Ovary (tissue), 3 donors: ENCODE results near the gene ATR.

Source experiments
- POLR2A ChIP-seq: fragments of 450-650 bp; IDR thresholded peaks from one replicate; pipeline ENCODE4 v1.6.1; 2017; ENCODE audit warnings: antibody characterized with exemption, mild to moderate bottlenecking, moderate library complexity
- TF ChIP-seq, protein P1 (sequence below), 3 donors: fragments of 450-650 bp in 2 of 3; fragments of 200-600 bp in 1 of 3; IDR thresholded peaks; one replicate each; pipeline versions ENCODE4 v1.5.1 to v1.8.0; 2016 to 2022; ENCODE audit warnings: antibody characterized with exemption in 3 of 3, mild to moderate bottlenecking in 1 of 3
- donor health status: DM: no; HTN: no; CAD: no.

DNA sequence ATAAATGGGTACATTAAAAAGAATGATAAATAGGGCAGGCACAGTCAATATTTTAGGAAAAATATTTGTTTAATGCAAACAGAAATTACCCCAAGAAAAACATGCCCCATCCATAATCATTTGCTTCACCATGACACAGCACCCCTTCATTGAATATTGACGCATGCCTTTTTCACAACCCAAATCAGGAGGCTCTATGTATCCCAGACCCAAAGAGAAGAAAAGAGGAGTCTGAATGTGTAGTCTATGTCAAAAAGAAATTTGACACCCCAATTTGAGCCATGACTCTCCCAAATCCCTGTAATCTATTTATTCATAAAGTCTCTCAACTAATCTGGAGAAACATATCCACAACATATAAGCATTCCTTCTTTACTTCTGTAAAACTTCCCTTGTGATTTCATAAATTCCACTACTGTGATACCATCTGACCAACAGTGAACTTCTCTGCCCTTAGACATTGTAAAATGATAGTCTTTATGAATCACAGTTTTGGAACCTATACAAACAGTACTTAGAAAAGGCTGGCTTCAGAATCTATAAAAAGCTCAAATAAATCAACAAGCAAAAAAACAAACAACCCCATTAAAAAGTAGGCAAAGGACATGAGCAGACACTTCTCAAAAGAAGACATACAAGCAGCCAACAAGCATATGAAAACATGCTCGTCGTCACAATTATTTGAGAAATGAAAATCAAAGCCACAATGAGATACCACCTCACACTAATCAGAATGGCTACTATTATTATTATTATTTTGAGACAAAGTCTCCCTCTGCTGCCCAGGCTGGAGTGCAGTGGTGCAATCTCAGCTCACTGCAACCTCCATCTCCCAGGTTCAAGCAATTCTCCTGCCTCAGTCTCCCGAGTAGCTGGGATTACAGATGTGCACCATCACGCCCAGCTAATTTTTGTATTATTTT is 77.3 kb downstream of the ATR start:
- TF ChIP-seq, protein P1, sequence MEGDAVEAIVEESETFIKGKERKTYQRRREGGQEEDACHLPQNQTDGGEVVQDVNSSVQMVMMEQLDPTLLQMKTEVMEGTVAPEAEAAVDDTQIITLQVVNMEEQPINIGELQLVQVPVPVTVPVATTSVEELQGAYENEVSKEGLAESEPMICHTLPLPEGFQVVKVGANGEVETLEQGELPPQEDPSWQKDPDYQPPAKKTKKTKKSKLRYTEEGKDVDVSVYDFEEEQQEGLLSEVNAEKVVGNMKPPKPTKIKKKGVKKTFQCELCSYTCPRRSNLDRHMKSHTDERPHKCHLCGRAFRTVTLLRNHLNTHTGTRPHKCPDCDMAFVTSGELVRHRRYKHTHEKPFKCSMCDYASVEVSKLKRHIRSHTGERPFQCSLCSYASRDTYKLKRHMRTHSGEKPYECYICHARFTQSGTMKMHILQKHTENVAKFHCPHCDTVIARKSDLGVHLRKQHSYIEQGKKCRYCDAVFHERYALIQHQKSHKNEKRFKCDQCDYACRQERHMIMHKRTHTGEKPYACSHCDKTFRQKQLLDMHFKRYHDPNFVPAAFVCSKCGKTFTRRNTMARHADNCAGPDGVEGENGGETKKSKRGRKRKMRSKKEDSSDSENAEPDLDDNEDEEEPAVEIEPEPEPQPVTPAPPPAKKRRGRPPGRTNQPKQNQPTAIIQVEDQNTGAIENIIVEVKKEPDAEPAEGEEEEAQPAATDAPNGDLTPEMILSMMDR (IDR thresholded peaks at IDR 0.05): no peak
- no peak for TF ChIP-seq POLR2A
